ENCODE data around the gene TMEM202.

DNA sequence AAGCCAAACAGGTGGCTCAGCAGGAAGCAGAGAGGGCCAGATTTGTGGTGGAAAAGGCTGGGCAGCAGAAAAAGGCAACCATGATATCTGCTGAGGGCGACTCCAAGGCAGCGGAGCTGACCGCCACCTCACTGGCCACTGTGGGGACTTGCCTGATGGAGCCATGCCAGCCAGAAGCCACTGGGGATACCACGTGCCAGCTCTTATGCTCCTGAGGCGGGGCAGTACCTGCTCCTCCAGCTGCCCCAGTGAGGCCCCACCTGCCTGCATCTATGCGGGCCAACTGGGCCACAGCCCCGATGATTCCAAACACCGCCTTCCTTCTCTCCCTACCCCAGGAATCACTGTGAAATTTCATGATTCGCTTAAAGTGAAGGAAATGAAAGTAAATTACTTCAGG lies 53.1 kb downstream of the TMEM202 start:
- no peak for TF ChIP-seq POLR2A (IDR thresholded peaks at IDR 0.05)
- TF ChIP-seq, protein P1, sequence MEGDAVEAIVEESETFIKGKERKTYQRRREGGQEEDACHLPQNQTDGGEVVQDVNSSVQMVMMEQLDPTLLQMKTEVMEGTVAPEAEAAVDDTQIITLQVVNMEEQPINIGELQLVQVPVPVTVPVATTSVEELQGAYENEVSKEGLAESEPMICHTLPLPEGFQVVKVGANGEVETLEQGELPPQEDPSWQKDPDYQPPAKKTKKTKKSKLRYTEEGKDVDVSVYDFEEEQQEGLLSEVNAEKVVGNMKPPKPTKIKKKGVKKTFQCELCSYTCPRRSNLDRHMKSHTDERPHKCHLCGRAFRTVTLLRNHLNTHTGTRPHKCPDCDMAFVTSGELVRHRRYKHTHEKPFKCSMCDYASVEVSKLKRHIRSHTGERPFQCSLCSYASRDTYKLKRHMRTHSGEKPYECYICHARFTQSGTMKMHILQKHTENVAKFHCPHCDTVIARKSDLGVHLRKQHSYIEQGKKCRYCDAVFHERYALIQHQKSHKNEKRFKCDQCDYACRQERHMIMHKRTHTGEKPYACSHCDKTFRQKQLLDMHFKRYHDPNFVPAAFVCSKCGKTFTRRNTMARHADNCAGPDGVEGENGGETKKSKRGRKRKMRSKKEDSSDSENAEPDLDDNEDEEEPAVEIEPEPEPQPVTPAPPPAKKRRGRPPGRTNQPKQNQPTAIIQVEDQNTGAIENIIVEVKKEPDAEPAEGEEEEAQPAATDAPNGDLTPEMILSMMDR (IDR thresholded peaks at IDR 0.05): no peak

Measured in stomach (tissue), 4 donors.